GM12874 (cell line): ENCODE data around the gene OGDH.

Experiments
- TF ChIP-seq, protein P1 (sequence below): IDR thresholded peaks from 2 replicates; pipeline ENCODE4 v1.5.1; 2011; ENCODE audit warnings: low read depth, mild to moderate bottlenecking, control low read depth, low read length, moderate library complexity; ENCODE audit not compliant: insufficient read depth

The OGDH gene

GRCh38 chr7:44750424-44750823, 144.0 kb downstream of the OGDH start:
- TF ChIP-seq, protein P1, sequence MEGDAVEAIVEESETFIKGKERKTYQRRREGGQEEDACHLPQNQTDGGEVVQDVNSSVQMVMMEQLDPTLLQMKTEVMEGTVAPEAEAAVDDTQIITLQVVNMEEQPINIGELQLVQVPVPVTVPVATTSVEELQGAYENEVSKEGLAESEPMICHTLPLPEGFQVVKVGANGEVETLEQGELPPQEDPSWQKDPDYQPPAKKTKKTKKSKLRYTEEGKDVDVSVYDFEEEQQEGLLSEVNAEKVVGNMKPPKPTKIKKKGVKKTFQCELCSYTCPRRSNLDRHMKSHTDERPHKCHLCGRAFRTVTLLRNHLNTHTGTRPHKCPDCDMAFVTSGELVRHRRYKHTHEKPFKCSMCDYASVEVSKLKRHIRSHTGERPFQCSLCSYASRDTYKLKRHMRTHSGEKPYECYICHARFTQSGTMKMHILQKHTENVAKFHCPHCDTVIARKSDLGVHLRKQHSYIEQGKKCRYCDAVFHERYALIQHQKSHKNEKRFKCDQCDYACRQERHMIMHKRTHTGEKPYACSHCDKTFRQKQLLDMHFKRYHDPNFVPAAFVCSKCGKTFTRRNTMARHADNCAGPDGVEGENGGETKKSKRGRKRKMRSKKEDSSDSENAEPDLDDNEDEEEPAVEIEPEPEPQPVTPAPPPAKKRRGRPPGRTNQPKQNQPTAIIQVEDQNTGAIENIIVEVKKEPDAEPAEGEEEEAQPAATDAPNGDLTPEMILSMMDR: no peak

DNA sequence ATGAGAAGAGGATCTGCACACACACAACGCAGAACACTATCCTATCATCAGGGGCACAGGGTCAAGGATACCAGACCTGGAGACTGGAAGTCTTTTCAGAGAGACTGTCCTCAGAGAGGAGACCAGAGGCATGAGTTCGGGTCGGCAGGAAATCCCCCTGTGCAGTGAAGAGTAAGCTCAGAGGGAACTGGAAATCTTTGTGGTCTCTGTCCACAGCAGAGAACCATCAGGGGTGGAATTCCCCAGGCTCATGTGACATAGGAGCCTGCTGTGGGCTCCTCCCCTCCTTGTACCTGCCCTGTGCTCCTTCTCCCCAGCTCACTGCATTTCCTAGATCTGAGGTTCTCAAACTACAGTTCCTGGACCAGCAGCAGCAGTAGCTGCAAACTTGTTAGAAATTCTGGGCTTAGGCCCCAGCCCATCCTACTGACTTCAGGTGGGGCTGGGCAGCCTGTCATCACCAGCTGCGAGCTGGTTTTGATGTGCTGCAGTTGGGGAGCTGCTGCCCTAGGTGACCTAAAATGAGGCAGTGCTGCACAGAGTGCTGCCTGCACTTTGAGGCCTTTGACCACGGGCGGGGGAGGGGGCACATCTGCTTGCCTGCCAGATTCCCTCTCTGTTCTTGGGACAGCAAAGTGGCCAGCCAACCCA, 144.6 kb downstream of the OGDH start:
- TF ChIP-seq, protein P1: no peak

DNA sequence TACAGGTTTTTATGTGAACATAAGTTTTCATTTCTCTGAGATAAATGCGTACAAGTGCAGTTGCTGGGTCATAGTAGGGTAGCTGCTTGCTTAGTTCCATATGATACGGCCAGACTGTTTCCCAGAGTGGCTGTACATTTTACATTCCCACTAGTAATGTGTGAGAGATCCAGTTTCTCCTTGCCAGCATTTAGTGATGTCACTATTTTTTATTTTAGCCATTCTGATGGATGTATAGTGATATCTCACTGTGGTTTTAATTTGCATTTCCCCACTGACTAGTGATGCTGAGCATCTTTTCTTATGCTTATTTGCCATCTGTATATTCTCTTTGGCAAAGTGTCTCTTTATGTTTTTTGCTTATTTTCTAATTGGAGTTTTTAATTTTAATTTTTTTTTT, 146.4 kb downstream of the OGDH start:
- TF ChIP-seq, protein P1: no peak

DNA sequence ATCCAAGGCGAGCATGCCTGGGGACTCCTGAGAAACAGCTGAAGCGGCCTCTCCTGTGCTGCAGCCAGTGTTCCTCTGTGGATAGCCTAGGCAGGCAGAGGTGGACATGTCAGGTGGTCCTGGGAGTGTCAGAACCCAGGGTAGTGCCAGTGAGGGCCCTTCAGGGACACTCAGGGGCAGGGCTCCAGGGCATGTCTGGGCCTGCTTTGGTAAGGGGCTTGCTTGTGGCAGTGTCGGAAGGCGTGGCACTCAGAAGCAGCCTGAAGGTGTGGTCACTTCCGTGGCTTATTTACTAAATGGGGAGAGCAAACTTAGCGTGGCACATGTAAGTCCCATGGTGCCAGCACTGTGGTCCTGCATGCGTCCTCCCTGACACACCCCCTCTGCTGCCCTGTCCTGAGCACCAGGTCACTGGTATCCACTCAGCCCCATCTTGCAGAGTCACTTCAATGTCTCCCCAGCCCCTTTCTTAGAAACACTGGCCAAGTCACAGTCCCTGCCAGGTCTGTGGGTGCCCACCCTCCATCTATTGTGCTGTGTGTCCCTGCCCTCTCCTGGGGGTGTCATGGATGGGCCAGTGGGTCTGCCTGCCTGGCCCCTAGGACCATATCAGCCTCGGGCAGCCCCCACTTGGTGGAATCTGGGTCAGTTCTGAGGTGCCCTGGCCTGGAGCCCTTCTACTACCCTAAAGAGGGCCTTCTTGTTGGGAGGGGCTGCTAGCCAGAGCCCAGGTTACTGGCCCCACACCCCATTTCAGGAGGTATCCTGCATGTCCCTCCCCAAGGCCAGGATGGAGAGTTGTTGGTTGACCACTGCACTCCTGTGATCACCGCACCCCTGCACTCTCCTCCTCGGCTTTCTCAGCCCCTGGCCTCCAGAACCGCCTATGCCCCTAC, 148.6 kb downstream of the OGDH start:
- TF ChIP-seq, protein P1: no peak

- TF ChIP-seq, protein P1: no peak
Measured at GRCh38 chr7:44755698-44756627, 149.5 kb downstream of the OGDH start.

GRCh38 chr7:44756904-44757303, 150.5 kb downstream of the OGDH start:
- TF ChIP-seq, protein P1: no peak

DNA sequence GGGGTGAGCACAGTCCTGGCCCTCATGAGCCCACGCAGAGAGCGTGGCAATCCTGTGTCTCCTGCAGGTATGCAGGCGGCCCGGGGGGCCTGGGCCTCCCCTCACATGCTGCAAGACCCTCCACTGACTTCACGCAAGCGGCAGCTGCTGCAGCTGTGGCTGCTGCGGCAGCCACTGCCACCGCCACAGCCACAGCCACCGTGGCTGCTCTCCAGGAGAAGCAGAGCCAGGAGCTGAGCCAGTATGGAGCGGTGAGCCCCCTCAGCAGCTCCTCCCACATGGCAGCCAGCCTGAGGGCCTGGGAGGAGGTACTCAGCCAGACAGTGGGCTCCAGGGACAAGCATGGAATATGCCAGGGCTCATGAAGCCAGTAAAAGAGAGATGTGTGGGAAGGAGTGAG, 150.9 kb downstream of the OGDH start:
- TF ChIP-seq, protein P1: no peak
